ENCODE results near the gene WDR90.

DNA sequence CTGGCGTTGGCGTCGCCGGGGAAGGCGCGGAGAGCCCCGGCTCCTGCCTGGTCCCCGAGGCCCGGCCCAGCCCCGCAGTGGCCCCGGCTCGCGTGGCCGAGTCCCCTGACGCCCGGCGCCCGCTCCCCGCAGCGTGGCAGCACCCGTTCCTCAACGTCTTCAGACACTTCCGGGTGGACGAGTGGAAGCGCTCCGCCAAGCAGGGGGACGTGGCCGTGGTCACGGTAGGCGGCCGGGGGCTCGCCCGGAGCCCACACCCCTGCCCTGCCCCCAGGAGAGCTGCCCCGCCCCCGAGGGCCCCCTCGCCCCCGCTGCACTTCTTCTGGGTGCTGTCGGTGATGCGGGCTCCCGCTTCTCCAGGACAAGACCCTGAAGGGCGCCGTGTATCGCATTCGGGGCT is 466 bp downstream of the WDR90 start:
- TF ChIP-seq, protein P1, sequence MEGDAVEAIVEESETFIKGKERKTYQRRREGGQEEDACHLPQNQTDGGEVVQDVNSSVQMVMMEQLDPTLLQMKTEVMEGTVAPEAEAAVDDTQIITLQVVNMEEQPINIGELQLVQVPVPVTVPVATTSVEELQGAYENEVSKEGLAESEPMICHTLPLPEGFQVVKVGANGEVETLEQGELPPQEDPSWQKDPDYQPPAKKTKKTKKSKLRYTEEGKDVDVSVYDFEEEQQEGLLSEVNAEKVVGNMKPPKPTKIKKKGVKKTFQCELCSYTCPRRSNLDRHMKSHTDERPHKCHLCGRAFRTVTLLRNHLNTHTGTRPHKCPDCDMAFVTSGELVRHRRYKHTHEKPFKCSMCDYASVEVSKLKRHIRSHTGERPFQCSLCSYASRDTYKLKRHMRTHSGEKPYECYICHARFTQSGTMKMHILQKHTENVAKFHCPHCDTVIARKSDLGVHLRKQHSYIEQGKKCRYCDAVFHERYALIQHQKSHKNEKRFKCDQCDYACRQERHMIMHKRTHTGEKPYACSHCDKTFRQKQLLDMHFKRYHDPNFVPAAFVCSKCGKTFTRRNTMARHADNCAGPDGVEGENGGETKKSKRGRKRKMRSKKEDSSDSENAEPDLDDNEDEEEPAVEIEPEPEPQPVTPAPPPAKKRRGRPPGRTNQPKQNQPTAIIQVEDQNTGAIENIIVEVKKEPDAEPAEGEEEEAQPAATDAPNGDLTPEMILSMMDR (conservative IDR thresholded peaks at IDR 0.05 in 1 of 2, IDR thresholded peaks at IDR 0.05 in 1 of 2; ENCODE audit: extremely low read depth in 1 of 2, insufficient read depth in 1 of 2, low read depth in 1 of 2, low read length in 2 of 2): no peak
- TF ChIP-seq EZH2 (IDR thresholded peaks at IDR 0.05; ENCODE audit: borderline replicate concordance, low read length): no peak
